ENCODE data around the gene P4HB.

DNA sequence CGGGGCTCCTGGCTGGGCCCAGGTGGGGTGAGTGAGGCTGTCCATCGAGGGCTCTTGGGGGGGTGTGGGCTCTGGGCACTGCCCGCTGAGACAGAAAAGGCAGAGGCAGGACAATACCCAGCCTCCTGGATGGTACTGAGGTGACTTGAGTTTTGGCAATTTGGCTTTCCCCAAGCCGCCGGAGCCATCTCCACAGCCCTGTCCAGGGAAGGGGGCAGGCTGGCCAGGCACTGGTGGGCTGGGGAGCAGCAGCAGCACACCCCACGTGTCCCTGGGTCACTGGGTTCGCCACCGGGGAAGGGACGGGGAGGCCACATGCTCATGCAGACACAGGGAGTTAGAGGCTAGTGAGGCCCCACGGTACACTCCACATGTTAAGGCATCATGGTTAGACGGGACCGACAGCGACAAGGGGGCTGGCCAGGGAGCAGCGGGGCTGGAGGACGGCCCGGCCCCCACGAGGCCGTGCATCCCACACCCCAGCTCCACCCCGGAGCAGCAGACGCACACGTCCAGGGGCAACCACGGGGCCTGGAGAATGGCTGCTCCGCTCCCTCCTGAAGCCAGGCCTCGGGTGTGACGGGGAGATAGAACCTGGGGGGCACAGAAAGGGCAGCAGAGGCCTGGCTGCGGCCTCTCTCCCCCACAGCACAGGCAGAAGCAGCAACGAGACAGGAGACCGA is 7.8 kb upstream of the P4HB start:
- TF ChIP-seq, protein P1, sequence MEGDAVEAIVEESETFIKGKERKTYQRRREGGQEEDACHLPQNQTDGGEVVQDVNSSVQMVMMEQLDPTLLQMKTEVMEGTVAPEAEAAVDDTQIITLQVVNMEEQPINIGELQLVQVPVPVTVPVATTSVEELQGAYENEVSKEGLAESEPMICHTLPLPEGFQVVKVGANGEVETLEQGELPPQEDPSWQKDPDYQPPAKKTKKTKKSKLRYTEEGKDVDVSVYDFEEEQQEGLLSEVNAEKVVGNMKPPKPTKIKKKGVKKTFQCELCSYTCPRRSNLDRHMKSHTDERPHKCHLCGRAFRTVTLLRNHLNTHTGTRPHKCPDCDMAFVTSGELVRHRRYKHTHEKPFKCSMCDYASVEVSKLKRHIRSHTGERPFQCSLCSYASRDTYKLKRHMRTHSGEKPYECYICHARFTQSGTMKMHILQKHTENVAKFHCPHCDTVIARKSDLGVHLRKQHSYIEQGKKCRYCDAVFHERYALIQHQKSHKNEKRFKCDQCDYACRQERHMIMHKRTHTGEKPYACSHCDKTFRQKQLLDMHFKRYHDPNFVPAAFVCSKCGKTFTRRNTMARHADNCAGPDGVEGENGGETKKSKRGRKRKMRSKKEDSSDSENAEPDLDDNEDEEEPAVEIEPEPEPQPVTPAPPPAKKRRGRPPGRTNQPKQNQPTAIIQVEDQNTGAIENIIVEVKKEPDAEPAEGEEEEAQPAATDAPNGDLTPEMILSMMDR (IDR thresholded peaks at IDR 0.05), result no peak
- no peak for TF ChIP-seq EZH2 (IDR thresholded peaks at IDR 0.05; ENCODE audit: borderline replicate concordance, insufficient read depth, low read depth, low read length, poor library complexity, severe bottlenecking)

All from B cell (primary cell).